ENCODE data around the gene SH3D21.

The SH3D21 gene

GRCh38 chr1:36303244-36303643, 2.9 kb upstream of the SH3D21 start:
- Histone ChIP-seq H4K20me1 (ENCODE audit: insufficient read depth, low read length) (no peaks in the 10 kb centered on the region), H3F3A (ENCODE audit: insufficient read depth, low read length) (no peaks in the 10 kb centered on the region; the same call in 1 of the 2 replicates), H3K4me2 (ENCODE audit: low read depth, low read length) (no peak overlapping the region)

GRCh38 chr1:36303650-36304360, 2.4 kb upstream of the SH3D21 start:
- no peaks in the 10 kb centered on the region for H3K9me3 ChIP-seq (replicated peaks; ENCODE audit: insufficient read depth, low read length)
- H3K9ac ChIP-seq (ENCODE audit: low read length): no peak overlapping the region
- H2AFZ ChIP-seq (ENCODE audit: low read length): no peak overlapping the region
- TF ChIP-seq, protein P1, sequence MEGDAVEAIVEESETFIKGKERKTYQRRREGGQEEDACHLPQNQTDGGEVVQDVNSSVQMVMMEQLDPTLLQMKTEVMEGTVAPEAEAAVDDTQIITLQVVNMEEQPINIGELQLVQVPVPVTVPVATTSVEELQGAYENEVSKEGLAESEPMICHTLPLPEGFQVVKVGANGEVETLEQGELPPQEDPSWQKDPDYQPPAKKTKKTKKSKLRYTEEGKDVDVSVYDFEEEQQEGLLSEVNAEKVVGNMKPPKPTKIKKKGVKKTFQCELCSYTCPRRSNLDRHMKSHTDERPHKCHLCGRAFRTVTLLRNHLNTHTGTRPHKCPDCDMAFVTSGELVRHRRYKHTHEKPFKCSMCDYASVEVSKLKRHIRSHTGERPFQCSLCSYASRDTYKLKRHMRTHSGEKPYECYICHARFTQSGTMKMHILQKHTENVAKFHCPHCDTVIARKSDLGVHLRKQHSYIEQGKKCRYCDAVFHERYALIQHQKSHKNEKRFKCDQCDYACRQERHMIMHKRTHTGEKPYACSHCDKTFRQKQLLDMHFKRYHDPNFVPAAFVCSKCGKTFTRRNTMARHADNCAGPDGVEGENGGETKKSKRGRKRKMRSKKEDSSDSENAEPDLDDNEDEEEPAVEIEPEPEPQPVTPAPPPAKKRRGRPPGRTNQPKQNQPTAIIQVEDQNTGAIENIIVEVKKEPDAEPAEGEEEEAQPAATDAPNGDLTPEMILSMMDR (IDR thresholded peaks at IDR 0.05; ENCODE audit: low read length): no peak
- no peak for TF ChIP-seq EZH2phosphoT487 (IDR thresholded peaks at IDR 0.05; ENCODE audit: low read length)
- no peak for TF ChIP-seq EZH2 (optimal IDR thresholded peaks at IDR 0.05; ENCODE audit: low read depth, low read length)
- no peaks in the 10 kb centered on the region; the same call in 1 of the 2 replicates for H3F3A ChIP-seq (ENCODE audit: insufficient read depth, low read length)
- DNase-seq: no peak
- no peak overlapping the region for H3K27ac ChIP-seq (ENCODE audit: low read length)
- no peaks in the 10 kb centered on the region for H3K9me2 ChIP-seq (replicated peaks; ENCODE audit: insufficient read depth, low read length)
- H3K27me3 ChIP-seq (replicated peaks; ENCODE audit: insufficient read depth, low read length): no peaks in the 10 kb centered on the region
- no peaks in the 10 kb centered on the region for H4K20me1 ChIP-seq (ENCODE audit: insufficient read depth, low read length)
- no peak overlapping the region for H3K4me3 ChIP-seq (ENCODE audit: low read length)
- H3K79me2 ChIP-seq (ENCODE audit: low read length): no peaks in the 10 kb centered on the region
- peaks cover 17% of the 10 kb centered on the region for H3K36me3 ChIP-seq (replicated peaks; ENCODE audit: insufficient read depth, low read length)
- H3K4me1 ChIP-seq (ENCODE audit: low read length): no peaks in the 10 kb centered on the region
- no peak overlapping the region for H3K4me2 ChIP-seq (ENCODE audit: low read depth, low read length)

More at GRCh38 chr1:36303244-36303643, 2.9 kb upstream of the SH3D21 start:
- H3K27ac ChIP-seq (ENCODE audit: low read length): no peak overlapping the region
- H2AFZ ChIP-seq (ENCODE audit: low read length): no peak overlapping the region
- H3K27me3 ChIP-seq (replicated peaks; ENCODE audit: insufficient read depth, low read length): no peaks in the 10 kb centered on the region
- no peaks in the 10 kb centered on the region for H3K9me3 ChIP-seq (replicated peaks; ENCODE audit: insufficient read depth, low read length)
- no peak overlapping the region for H3K4me3 ChIP-seq (ENCODE audit: low read length)
- H3K9ac ChIP-seq (ENCODE audit: low read length): no peak overlapping the region
- peaks cover 17% of the 10 kb centered on the region for H3K36me3 ChIP-seq (replicated peaks; ENCODE audit: insufficient read depth, low read length)
- TF ChIP-seq EZH2phosphoT487 (IDR thresholded peaks at IDR 0.05; ENCODE audit: low read length) (no peak), EZH2 (optimal IDR thresholded peaks at IDR 0.05; ENCODE audit: low read depth, low read length) (no peak)
- TF ChIP-seq, protein P1 (IDR thresholded peaks at IDR 0.05; ENCODE audit: low read length): no peak
- no peak for DNase-seq
- no peaks in the 10 kb centered on the region for H3K79me2 ChIP-seq (ENCODE audit: low read length)
- H3K9me2 ChIP-seq (replicated peaks; ENCODE audit: insufficient read depth, low read length): no peaks in the 10 kb centered on the region
- no peaks in the 10 kb centered on the region for H3K4me1 ChIP-seq (ENCODE audit: low read length)

DNA sequence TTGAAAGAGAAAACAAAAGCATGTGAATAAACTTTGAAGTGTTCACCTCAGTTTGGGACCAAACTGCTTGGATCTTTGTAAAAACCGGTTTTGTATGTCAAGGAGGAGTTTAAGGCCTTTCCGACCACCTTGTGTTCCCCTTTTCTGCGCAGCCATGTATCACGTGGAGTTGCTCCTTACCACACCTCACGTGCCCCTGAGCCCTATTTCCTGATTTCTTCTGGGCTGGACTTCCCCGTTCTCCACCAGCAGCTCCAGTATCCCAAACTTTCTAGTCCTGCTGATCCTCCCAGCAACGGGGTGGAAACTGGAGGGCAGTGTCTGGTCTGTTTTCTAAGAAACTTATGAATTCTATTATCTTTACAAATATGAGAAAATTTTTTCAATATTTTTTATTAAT, 1.6 kb upstream of the SH3D21 start:
- no peaks in the 10 kb centered on the region for H3K9me3 ChIP-seq (replicated peaks; ENCODE audit: insufficient read depth, low read length)
- H3K79me2 ChIP-seq (ENCODE audit: low read length): no peaks in the 10 kb centered on the region
- no peaks in the 10 kb centered on the region for H3K27me3 ChIP-seq (replicated peaks; ENCODE audit: insufficient read depth, low read length)
- no peak for TF ChIP-seq EZH2phosphoT487 (IDR thresholded peaks at IDR 0.05; ENCODE audit: low read length)
- no peak for TF ChIP-seq EZH2 (optimal IDR thresholded peaks at IDR 0.05; ENCODE audit: low read depth, low read length)
- TF ChIP-seq, protein P1 (IDR thresholded peaks at IDR 0.05; ENCODE audit: low read length): no peak
- no peaks in the 10 kb centered on the region for H3K4me1 ChIP-seq (ENCODE audit: low read length)
- no peak overlapping the region for H3K27ac ChIP-seq (ENCODE audit: low read length)
- no peak overlapping the region for H3K9ac ChIP-seq (ENCODE audit: low read length)
- H2AFZ ChIP-seq (ENCODE audit: low read length): no peak overlapping the region
- H4K20me1 ChIP-seq (ENCODE audit: insufficient read depth, low read length): no peaks in the 10 kb centered on the region
- no peaks in the 10 kb centered on the region for H3K9me2 ChIP-seq (replicated peaks; ENCODE audit: insufficient read depth, low read length)
- H3K4me3 ChIP-seq (ENCODE audit: low read length): no peak overlapping the region
- no peak for DNase-seq
- H3K36me3 ChIP-seq (replicated peaks; ENCODE audit: insufficient read depth, low read length): peaks cover 17% of the 10 kb centered on the region
- H3K4me2 ChIP-seq (ENCODE audit: low read depth, low read length): no peak overlapping the region
- H3F3A ChIP-seq (ENCODE audit: insufficient read depth, low read length): no peaks in the 10 kb centered on the region; the same call in 1 of the 2 replicates
